NT2/D1 (cell line): Measurements from ENCODE around the gene NME7.

ENCODE experiments used
- DNase-seq: peaks from one replicate; pipeline ENCODE4 v3.0.0-alpha.2; 2011; ENCODE audit warnings: low read depth, low spot score
- H3K27me3 ChIP-seq: 2 replicates; pipeline ENCODE4 v1.6.0; 2011; ENCODE audit warnings: mild to moderate bottlenecking; ENCODE audit not compliant: insufficient read length, insufficient read depth
- H3K36me3 ChIP-seq: 2 replicates; pipeline ENCODE4 v1.6.1; 2011; ENCODE audit warnings: mild to moderate bottlenecking, low read length, mixed read lengths; ENCODE audit not compliant: insufficient read depth, insufficient read length
- H3K4me1 ChIP-seq: 2 replicates; pipeline ENCODE4 v1.5.1; 2011; ENCODE audit not compliant: insufficient read depth, insufficient read length
- H3K4me3 ChIP-seq: 2 replicates; pipeline ENCODE4 v1.5.1; 2011; ENCODE audit warnings: low read depth; ENCODE audit not compliant: insufficient read length
- H3K9ac ChIP-seq: 2 replicates; pipeline ENCODE4 v1.6.0; 2011; ENCODE audit warnings: low read depth; ENCODE audit not compliant: insufficient read length
- H3K9me3 ChIP-seq: 2 replicates; pipeline ENCODE4 v1.5.1; 2011; ENCODE audit warnings: mild to moderate bottlenecking, low read length; ENCODE audit not compliant: insufficient read depth
- SUZ12 ChIP-seq: IDR thresholded peaks from 2 replicates; pipeline ENCODE4 v1.6.1; 2011; ENCODE audit not compliant: insufficient read length, insufficient read depth; ENCODE audit errors: extremely low read depth
- YY1 ChIP-seq: IDR thresholded peaks from 2 replicates; pipeline ENCODE4 v1.6.1; 2011; ENCODE audit not compliant: insufficient read length, insufficient read depth
- ZNF274 ChIP-seq: IDR thresholded peaks from 2 replicates; pipeline ENCODE4 v1.6.1; 2011; ENCODE audit warnings: mild to moderate bottlenecking, low read depth, low read length

NME7 gene

DNA sequence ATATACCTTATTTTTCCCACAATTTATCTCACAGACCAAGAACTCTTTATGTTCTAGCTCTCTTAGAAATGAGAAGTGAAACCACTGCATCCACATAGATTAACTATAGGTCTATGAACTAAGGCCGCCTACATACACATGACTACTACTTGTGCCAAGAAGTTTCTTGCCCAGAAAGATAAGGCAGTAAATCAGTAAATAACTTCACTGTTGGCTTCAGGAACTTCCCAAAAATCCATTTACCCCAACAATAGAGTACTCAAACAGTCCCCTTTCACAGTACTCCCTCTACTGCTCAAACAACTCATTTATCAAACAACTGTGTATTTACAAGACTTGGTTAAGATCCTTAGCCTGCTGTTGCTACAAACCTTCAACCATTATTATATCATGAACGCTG is 96.5 kb downstream of the NME7 start:
- DNase-seq: no peak
- Histone ChIP-seq H3K9me3 (no peaks in the 10 kb centered on the region), H3K4me3 (no peak overlapping the region)

GRCh38 chr1:169266133-169266532 is 101.5 kb downstream of the NME7 start:
- H3K9ac ChIP-seq: no peak overlapping the region
- no peak overlapping the region for H3K4me3 ChIP-seq
- DNase-seq: no peak
- no peaks in the 10 kb centered on the region for H3K36me3 ChIP-seq
- no peaks in the 10 kb centered on the region for H3K27me3 ChIP-seq
- TF ChIP-seq ZNF274 (no peak), YY1 (no peak), SUZ12 (no peak)
- H3K4me1 ChIP-seq: no peaks in the 10 kb centered on the region
- H3K9me3 ChIP-seq: no peaks in the 10 kb centered on the region

More for the DNA sequence above, 96.5 kb downstream of the NME7 start:
- Histone ChIP-seq H3K27me3 (no peaks in the 10 kb centered on the region), H3K36me3 (no peaks in the 10 kb centered on the region), H3K9ac (no peak overlapping the region), H3K4me1 (no peaks in the 10 kb centered on the region)
- TF ChIP-seq ZNF274 (no peak), YY1 (no peak), SUZ12 (no peak)

GRCh38 chr1:169263059-169263458 is 104.5 kb downstream of the NME7 start:
- TF ChIP-seq YY1: no peak
- no peak for TF ChIP-seq ZNF274
- TF ChIP-seq SUZ12: no peak
- Histone ChIP-seq H3K4me1 (no peaks in the 10 kb centered on the region), H3K36me3 (no peaks in the 10 kb centered on the region), H3K4me3 (no peak overlapping the region), H3K9me3 (no peaks in the 10 kb centered on the region), H3K9ac (no peak overlapping the region), H3K27me3 (no peaks in the 10 kb centered on the region)
- no peak for DNase-seq

DNA sequence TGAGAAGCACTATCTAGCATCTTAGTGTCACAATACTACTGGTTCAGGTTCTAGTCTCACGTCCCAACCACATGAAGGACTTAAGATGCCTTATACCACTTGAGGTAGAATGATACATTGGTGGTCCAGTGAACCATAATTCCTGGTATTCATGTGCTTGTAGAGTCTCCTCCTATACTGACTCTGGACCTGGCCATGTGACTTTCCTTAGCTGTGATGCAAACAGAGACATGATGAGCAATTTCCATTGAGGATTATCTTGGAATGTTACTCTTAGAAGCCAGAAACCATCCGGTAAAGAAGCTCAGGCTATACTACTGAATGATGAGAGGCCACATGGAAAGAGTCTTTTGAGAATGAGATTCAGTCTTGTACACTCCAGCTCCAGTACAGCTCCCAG is 105.7 kb downstream of the NME7 start:
- DNase-seq: no peak
- no peaks in the 10 kb centered on the region for H3K4me1 ChIP-seq
- no peaks in the 10 kb centered on the region for H3K36me3 ChIP-seq
- H3K27me3 ChIP-seq: no peaks in the 10 kb centered on the region
- no peak overlapping the region for H3K9ac ChIP-seq
- H3K4me3 ChIP-seq: no peak overlapping the region
- TF ChIP-seq ZNF274 (no peak), SUZ12 (no peak), YY1 (no peak)
- no peaks in the 10 kb centered on the region for H3K9me3 ChIP-seq

DNA sequence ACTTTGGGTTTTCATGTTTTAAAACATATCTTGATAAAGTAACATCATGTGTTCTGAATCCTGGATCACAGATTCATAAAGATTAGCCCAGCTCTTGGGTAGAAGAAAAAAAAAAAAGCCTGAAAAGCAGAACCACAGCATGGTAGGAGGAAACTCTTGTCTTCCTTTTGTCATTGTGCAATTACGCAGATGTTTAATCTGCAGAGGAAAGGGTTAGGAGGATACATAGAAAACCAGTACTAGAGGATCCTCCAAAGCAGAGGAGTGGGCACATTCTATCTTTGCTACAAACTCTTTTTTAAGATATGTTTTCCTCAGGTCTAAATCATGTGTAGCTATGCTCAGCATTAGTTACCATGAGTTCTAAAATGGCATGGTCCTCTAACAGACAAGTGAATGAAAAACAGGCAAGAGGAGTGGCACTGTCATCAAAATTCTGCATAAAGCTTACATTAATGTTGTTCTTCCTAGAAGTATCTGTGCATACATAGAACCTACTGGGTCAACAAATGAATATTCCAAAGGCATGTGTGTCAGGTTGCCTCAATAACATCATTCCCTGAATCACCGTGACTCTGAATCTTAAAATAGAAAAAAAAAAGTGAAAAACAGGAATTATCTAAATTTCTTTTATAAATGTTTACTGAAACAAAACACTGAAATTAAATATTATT is 107.0 kb downstream of the NME7 start:
- DNase-seq: no peak
- TF ChIP-seq SUZ12 (no peak), YY1 (no peak), ZNF274 (no peak)
- Histone ChIP-seq H3K27me3 (no peaks in the 10 kb centered on the region), H3K4me1 (no peaks in the 10 kb centered on the region), H3K9me3 (no peaks in the 10 kb centered on the region), H3K9ac (no peak overlapping the region), H3K36me3 (no peaks in the 10 kb centered on the region), H3K4me3 (no peak overlapping the region)

DNA sequence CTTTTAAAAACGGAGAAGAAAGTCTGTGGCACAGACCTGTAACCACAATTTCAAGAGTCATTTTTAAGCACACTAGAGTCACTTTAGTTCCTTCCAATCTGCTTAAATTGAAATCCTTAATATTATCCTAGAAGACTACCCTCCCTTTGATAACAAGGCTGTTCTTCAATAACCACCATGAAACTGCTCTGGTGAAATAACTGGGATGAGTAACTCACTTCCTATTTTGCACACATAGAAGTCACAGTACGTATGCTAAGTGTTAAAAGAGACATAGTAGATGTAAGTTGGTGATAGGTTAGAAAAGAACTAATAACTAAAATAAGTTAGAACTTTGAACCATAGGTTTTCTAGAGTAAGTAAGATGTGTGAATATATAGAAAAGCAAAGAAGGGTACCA is 107.8 kb downstream of the NME7 start:
- no peaks in the 10 kb centered on the region for H3K36me3 ChIP-seq
- no peak overlapping the region for H3K9ac ChIP-seq
- no peak for TF ChIP-seq YY1
- no peak for TF ChIP-seq ZNF274
- TF ChIP-seq SUZ12: no peak
- no peaks in the 10 kb centered on the region for H3K4me1 ChIP-seq
- DNase-seq: no peak
- no peaks in the 10 kb centered on the region for H3K27me3 ChIP-seq
- H3K9me3 ChIP-seq: no peaks in the 10 kb centered on the region
- H3K4me3 ChIP-seq: no peak overlapping the region

DNA sequence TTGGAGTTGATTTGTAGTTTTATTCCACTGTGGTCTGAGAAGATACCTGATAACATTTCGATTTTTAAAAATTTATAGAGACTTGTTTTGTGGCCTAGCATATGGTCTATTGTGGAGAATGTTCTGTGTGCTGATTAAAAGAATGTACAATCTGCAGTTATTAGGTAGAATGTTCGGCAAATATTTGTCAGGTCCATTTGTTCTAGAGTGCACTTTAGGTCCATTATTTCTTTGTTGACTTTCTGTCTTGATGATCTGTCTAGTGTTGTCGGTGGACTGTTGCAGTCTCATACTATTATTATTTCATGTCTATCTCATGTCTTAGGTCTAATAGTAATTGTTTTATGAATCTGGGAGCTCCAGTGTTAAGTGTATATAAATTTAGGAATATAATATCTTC is 116.8 kb downstream of the NME7 start:
- TF ChIP-seq SUZ12 (no peak), YY1 (no peak), ZNF274 (no peak)
- Histone ChIP-seq H3K4me3 (no peak overlapping the region), H3K36me3 (no peaks in the 10 kb centered on the region), H3K9me3 (no peaks in the 10 kb centered on the region), H3K27me3 (no peaks in the 10 kb centered on the region), H3K9ac (no peak overlapping the region), H3K4me1 (no peaks in the 10 kb centered on the region)
- DNase-seq: no peak

- H3K4me1 ChIP-seq: no peaks in the 10 kb centered on the region
- no peak overlapping the region for H3K4me3 ChIP-seq
- H3K36me3 ChIP-seq: no peaks in the 10 kb centered on the region
- no peak for TF ChIP-seq SUZ12
- H3K9me3 ChIP-seq: no peaks in the 10 kb centered on the region
- H3K9ac ChIP-seq: no peak overlapping the region
- no peaks in the 10 kb centered on the region for H3K27me3 ChIP-seq
- no peak for DNase-seq
Observed at GRCh38 chr1:169250022-169250421, 117.6 kb downstream of the NME7 start.
